ENCODE data around the gene EEIG2. TPM values are rescaled to one million over a fixed set of nuclear protein-coding genes. Genes with fewer than 3 reads are reported as not detected.

Gene EEIG2
- total and polyA plus RNA-seq, 8 donors = 3.1 to 33.2 (median 9.7) TPM

DNA sequence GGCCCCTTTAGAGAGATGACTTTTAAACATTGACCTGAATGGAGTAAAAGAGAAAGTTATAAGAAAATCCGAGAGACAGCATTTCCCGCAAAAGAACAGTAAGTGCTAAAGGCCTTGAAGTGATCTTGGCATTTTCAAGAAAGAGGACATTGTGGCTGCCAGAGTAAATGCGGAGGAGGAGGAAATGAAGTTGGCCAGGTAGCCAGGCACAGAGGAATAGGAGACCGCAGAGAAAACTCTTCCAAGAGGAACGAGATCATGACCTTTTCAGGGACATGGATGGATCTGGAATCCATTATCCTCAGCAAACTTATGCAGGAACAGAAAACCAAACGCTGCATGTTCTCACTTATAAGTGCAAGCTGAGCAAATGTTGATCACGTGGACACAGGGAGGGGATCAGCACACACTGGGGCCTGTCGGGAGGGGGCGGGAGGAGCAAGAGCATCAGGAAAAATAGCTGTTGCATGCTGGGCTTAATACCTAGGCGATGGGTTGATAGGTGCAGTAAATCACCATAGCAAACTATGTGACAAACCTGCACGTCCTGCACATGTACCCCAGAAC lies 49.7 kb downstream of the EEIG2 start:
- Histone ChIP-seq H3K27me3 (no peaks in the 10 kb centered on the region), H3K4me3 (no peak overlapping the region), H3K36me3 (peaks cover 0 to 30% (median 24%) of the 10 kb centered on the region in 4 donors), H3K9me3 (no peaks in the 10 kb centered on the region), H3K4me1 (peaks cover 0 to 6% (median 2%) of the 10 kb centered on the region in 4 donors), H3K27ac (no peak overlapping the region)
- intact Hi-C loops (cut with DNase I; ENCODE audit: low total_unique reads) = no loop called here
- DNase-seq = peak in 1 of 2 donors; percentile 56
- 64 to 75% (median 71%) methylated on average over 11 of the region's 11 CpGs for WGBS, 5 donors
- no peak for TF ChIP-seq CTCF (IDR thresholded peaks at IDR 0.05)
- TF ChIP-seq POLR2AphosphoS5 (IDR thresholded peaks at IDR 0.05) = no peak
- TF ChIP-seq EP300 (IDR thresholded peaks at IDR 0.05) = no peak
- TF ChIP-seq POLR2A (IDR thresholded peaks at IDR 0.05) = no peak

Other genes starting within 250 kb of the EEIG2 start
- not detected for gene NBPF6, start 109.8 kb upstream of the EEIG2 start, total RNA-seq
- gene NBPF6, start 109.8 kb upstream of the EEIG2 start, polyA plus RNA-seq = not detected
- 1 to 10 TPM in 3 of 5 donors, not detected in 2; 1.7 to 7.3 (median 2.2) TPM for gene HENMT1, start 101.0 kb downstream of the EEIG2 start, total RNA-seq
- 1 to 10 TPM; 2.9 to 3.4 (median 3.1) TPM for gene HENMT1, start 101.0 kb downstream of the EEIG2 start, polyA plus RNA-seq
- gene PRPF38B, start 132.2 kb downstream of the EEIG2 start, total RNA-seq = 10 to 100 TPM; 26.3 to 82.3 (median 49.8) TPM
- gene PRPF38B, start 132.2 kb downstream of the EEIG2 start, polyA plus RNA-seq = 10 to 100 TPM; 17.1 to 25.4 (median 24.1) TPM
- gene FNDC7, start 152.8 kb downstream of the EEIG2 start, total RNA-seq = not detected
- not detected for gene FNDC7, start 152.8 kb downstream of the EEIG2 start, polyA plus RNA-seq
- gene STXBP3, start 186.6 kb downstream of the EEIG2 start, total RNA-seq = 100 to 1,000 TPM in 2 of 5 donors, 10 to 100 TPM in 3; 11.7 to 170 (median 39.0) TPM
- gene STXBP3, start 186.6 kb downstream of the EEIG2 start, polyA plus RNA-seq = 10 to 100 TPM; 24.9 to 32.5 (median 29.0) TPM